Small intestine (tissue), 7 donors: ENCODE measurements around the gene DEF6. TPM values are rescaled to one million over a fixed set of nuclear protein-coding genes. Genes with fewer than 3 reads are reported as not detected.
"Not testable (repeated sequence)": the region's sequence is repeated elsewhere in the genome, so short reads cannot be mapped to it uniquely, and the experiment has no call there.

ENCODE experiments used
- DNase-seq, 2 donors: peaks; one replicate each; pipeline versions ENCODE4 v3.0.0 to v3.0.0-alpha.2; 2013
- FAIRE-seq: peaks from 2 replicates; lab custom pipeline; 2012; peaks lifted over from hg19 to GRCh38; lab: Jason Lieb, UNC
- H3K27ac ChIP-seq, 3 donors: one replicate each; pipeline ENCODE4 v1.5.1; 2013; ENCODE audit warnings: low read length in 2 of 3, mild to moderate bottlenecking in 2 of 3, control low read depth in 1 of 3, inconsistent platforms in 1 of 3, low read depth in 1 of 3, moderate library complexity in 1 of 3
- H3K27me3 ChIP-seq, 3 donors: one replicate each; pipeline ENCODE4 v1.6.1; 2013; ENCODE audit warnings: low read length in 3 of 3, inconsistent platforms in 1 of 3; ENCODE audit not compliant: control insufficient read depth in 3 of 3, insufficient read depth in 3 of 3
- H3K36me3 ChIP-seq, 3 donors: one replicate each; pipeline ENCODE4 v1.6.1; 2013; ENCODE audit warnings: low read length in 3 of 3, inconsistent platforms in 1 of 3, low read depth in 1 of 3, mild to moderate bottlenecking in 1 of 3, moderate library complexity in 1 of 3; ENCODE audit not compliant: control insufficient read depth in 3 of 3, insufficient read depth in 2 of 3
- H3K4me1 ChIP-seq, 3 donors: one replicate each; pipeline ENCODE4 v1.6.1; 2013; ENCODE audit warnings: low read length in 2 of 3, inconsistent platforms in 1 of 3, low read depth in 1 of 3, mild to moderate bottlenecking in 1 of 3, moderate library complexity in 1 of 3; ENCODE audit not compliant: control insufficient read depth in 3 of 3, insufficient read depth in 2 of 3
- H3K4me3 ChIP-seq, 3 donors: one replicate each; pipeline ENCODE4 v1.5.1; 2013; ENCODE audit warnings: low read length in 3 of 3, control low read depth in 1 of 3, inconsistent platforms in 1 of 3, low read depth in 1 of 3, mild to moderate bottlenecking in 1 of 3, moderate library complexity in 1 of 3
- H3K9me3 ChIP-seq, 2 donors: one replicate each; pipeline ENCODE4 v1.6.1; 2013; ENCODE audit warnings: low read depth in 1 of 2, low read length in 1 of 2; ENCODE audit not compliant: control insufficient read depth in 2 of 2, insufficient read depth in 1 of 2
- WGBS, 3 donors: extraction: QIAGEN DNeasy Blood & Tissue Kit; methylation state at CpG; one replicate each; pipeline ENCODE4 v1.1.7; 2013; 5-methylcytosine and 5-hydroxymethylcytosine counted together
- polyA plus RNA-seq, 4 donors: library from polyadenylated mRNA; stranded (reverse) in 3 of 4; unstranded in 1 of 4; fragments of 200-250 nt in 3 of 4; fragments of 120-200 nt in 1 of 4; gene quantifications; one replicate each; pipeline versions ENCODE4 v1.2.1 to v1.2.3, GENCODE V29; 2013
- donor health status: healthy with polysubstance abuse.
- donor health status: control.
- donor health status: control.
- donor health status: Bipolar disorder and iron deficiency.
- donor health status: healthy.

Gene DEF6
- polyA plus RNA-seq, 4 donors: 4.7 to 16.2 (median 12.3) TPM

GRCh38 chr6:35308543-35308942 lies 10.9 kb downstream of the DEF6 start:
- not testable (repeated sequence) for H3K27me3 ChIP-seq, FAIRE-seq, H3K4me1 ChIP-seq, H3K4me3 ChIP-seq, DNase-seq, H3K27ac ChIP-seq, H3K9me3 ChIP-seq
- 94 to 95% (median 94%) methylated on average over 2 of the region's 2 CpGs for WGBS, 3 donors
- H3K36me3 ChIP-seq: peaks cover 0 to 24% (median 0%) of the 10 kb centered on the region in 3 donors

GRCh38 chr6:35309611-35310264 lies 12.1 kb downstream of the DEF6 start:
- no peak overlapping the region for H3K4me3 ChIP-seq
- 84 to 91% (median 90%) methylated on average over 8 to 9 of the region's 9 CpGs for WGBS, 3 donors
- H3K27me3 ChIP-seq: no peaks in the 10 kb centered on the region
- peak overlapping the region in 1 of 3 donors; percentile 35 for H3K27ac ChIP-seq
- DNase-seq (no peak), FAIRE-seq (no peak)
- peaks cover 0 to 19% (median 0%) of the 10 kb centered on the region in 3 donors for H3K36me3 ChIP-seq
- no peaks in the 10 kb centered on the region for H3K9me3 ChIP-seq
- no peaks in the 10 kb centered on the region for H3K4me1 ChIP-seq

- no peak for FAIRE-seq
- H3K9me3 ChIP-seq: no peaks in the 10 kb centered on the region
- DNase-seq: no peak
- 75 to 82% (median 77%) methylated on average over 6 of the region's 6 CpGs for WGBS, 3 donors
- peak overlapping the region in 1 of 3 donors; percentile 35 for H3K27ac ChIP-seq
- no peaks in the 10 kb centered on the region for H3K27me3 ChIP-seq
- no peaks in the 10 kb centered on the region for H3K4me1 ChIP-seq
- no peak overlapping the region for H3K4me3 ChIP-seq
- peaks cover 0 to 19% (median 0%) of the 10 kb centered on the region in 3 donors for H3K36me3 ChIP-seq
Measured at GRCh38 chr6:35310265-35310831, 12.7 kb downstream of the DEF6 start.

GRCh38 chr6:35311390-35312075 lies 13.9 kb downstream of the DEF6 start:
- H3K36me3 ChIP-seq: peaks cover 0 to 19% (median 0%) of the 10 kb centered on the region in 3 donors
- H3K4me3 ChIP-seq: no peak overlapping the region
- H3K27ac ChIP-seq: peak overlapping the region in 2 of 3 donors; percentile 34 to 45
- no peaks in the 10 kb centered on the region for H3K4me1 ChIP-seq
- no peaks in the 10 kb centered on the region for H3K9me3 ChIP-seq
- H3K27me3 ChIP-seq: no peaks in the 10 kb centered on the region
- FAIRE-seq (no peak), DNase-seq (peak in 1 of 2 donors; percentile 34)
- WGBS, 3 donors: 61 to 84% (median 65%) methylated on average over 6 of the region's 6 CpGs

GRCh38 chr6:35312076-35312800 lies 14.6 kb downstream of the DEF6 start:
- Histone ChIP-seq H3K4me3 (no peak overlapping the region), H3K9me3 (no peaks in the 10 kb centered on the region), H3K27ac (peak overlapping the region in 2 of 3 donors; percentile 12 to 34), H3K36me3 (peaks cover 0 to 19% (median 0%) of the 10 kb centered on the region in 3 donors), H3K4me1 (no peaks in the 10 kb centered on the region), H3K27me3 (no peaks in the 10 kb centered on the region)
- FAIRE-seq (no peak), DNase-seq (no peak)
- 89 to 93% (median 90%) methylated on average over 19 of the region's 19 CpGs for WGBS, 3 donors

- no peaks in the 10 kb centered on the region for H3K27me3 ChIP-seq
- H3K4me1 ChIP-seq: peaks cover 0 to 5% (median 0%) of the 10 kb centered on the region in 3 donors
- peak overlapping the region in 1 of 3 donors; percentile 34 for H3K27ac ChIP-seq
- 40 to 63% (median 50%) methylated on average over 2 of the region's 2 CpGs for WGBS, 3 donors
- FAIRE-seq (no peak), DNase-seq (no peak)
- no peaks in the 10 kb centered on the region for H3K9me3 ChIP-seq
- H3K4me3 ChIP-seq: no peak overlapping the region
- H3K36me3 ChIP-seq: peaks cover 0 to 19% (median 0%) of the 10 kb centered on the region in 3 donors
Measured at GRCh38 chr6:35312807-35313206, 15.2 kb downstream of the DEF6 start.

- no peak for DNase-seq
- peak overlapping the region in 2 of 3 donors; percentile 52 to 60 for H3K4me3 ChIP-seq
- no peak for FAIRE-seq
- H3K27ac ChIP-seq: peak overlapping the region in 1 of 3 donors; percentile 37
- peaks cover 0 to 17% (median 2%) of the 10 kb centered on the region in 3 donors for H3K36me3 ChIP-seq
- H3K4me1 ChIP-seq: peaks cover 0 to 16% (median 3%) of the 10 kb centered on the region in 3 donors
- H3K9me3 ChIP-seq: no peaks in the 10 kb centered on the region
- 25 to 47% (median 42%) methylated on average over 26 to 28 of the region's 28 CpGs for WGBS, 3 donors
- H3K27me3 ChIP-seq: no peaks in the 10 kb centered on the region
Measured at GRCh38 chr6:35317483-35318195, 20.0 kb downstream of the DEF6 start.
